ENCODE data around the gene TERT. TPM values are rescaled to one million over a fixed set of nuclear protein-coding genes. Genes with fewer than 3 reads are reported as not detected.

The TERT gene
- total and polyA plus RNA-seq, 4 donors, result 0.02 TPM; not detected in 3

DNA sequence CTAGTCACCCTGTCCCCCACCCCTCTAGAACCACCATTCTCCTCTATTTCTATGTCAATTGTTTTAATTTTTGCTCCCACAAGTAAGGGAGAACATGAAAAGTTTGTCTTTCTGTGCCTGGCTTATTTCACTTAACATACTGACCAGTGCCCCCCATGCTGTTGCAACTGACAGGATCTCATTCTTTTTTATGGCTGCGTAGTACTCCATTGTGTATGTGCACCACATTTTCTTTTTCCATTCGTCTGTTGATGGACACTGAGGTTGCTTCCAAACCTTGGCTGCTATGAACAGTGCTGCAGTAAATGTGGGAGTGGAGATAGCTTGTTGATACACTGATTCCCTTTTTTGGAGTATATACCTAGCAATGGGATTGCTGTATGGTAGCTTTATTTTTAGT, 7.4 kb upstream of the TERT start:
- no peak overlapping the region for H3K9ac ChIP-seq (ENCODE audit: insufficient read depth in 1 of 2, low read length in 2 of 2)
- no peaks in the 10 kb centered on the region for H3K36me3 ChIP-seq (ENCODE audit: control insufficient read depth in 4 of 4, insufficient read depth in 4 of 4, low read length in 4 of 4)
- peaks cover 0 to 3% (median 0%) of the 10 kb centered on the region in 4 donors for H3K9me3 ChIP-seq (ENCODE audit: control insufficient read depth in 4 of 4, insufficient read depth in 3 of 4, low read length in 3 of 4)
- peaks cover 0 to 1% (median 0%) of the 10 kb centered on the region in 3 donors for H3K27me3 ChIP-seq (ENCODE audit: control insufficient read depth in 3 of 3, insufficient read depth in 3 of 3, low read length in 2 of 3)
- ATAC-seq (ENCODE audit: insufficient read depth, low FRiP score) (no peak), DNase-seq (peak in 1 of 3 donors; percentile 5)
- no peak overlapping the region for H3K27ac ChIP-seq (ENCODE audit: low read depth in 1 of 2, low read length in 1 of 2)
- no peak overlapping the region for H3K4me3 ChIP-seq
- 90 to 95% methylated on average over 2 of the region's 2 CpGs for WGBS, 2 donors
- TF ChIP-seq, protein P1, sequence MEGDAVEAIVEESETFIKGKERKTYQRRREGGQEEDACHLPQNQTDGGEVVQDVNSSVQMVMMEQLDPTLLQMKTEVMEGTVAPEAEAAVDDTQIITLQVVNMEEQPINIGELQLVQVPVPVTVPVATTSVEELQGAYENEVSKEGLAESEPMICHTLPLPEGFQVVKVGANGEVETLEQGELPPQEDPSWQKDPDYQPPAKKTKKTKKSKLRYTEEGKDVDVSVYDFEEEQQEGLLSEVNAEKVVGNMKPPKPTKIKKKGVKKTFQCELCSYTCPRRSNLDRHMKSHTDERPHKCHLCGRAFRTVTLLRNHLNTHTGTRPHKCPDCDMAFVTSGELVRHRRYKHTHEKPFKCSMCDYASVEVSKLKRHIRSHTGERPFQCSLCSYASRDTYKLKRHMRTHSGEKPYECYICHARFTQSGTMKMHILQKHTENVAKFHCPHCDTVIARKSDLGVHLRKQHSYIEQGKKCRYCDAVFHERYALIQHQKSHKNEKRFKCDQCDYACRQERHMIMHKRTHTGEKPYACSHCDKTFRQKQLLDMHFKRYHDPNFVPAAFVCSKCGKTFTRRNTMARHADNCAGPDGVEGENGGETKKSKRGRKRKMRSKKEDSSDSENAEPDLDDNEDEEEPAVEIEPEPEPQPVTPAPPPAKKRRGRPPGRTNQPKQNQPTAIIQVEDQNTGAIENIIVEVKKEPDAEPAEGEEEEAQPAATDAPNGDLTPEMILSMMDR (IDR thresholded peaks at IDR 0.05; ENCODE audit: control extremely low read depth, extremely low read depth), result no peak
- H3K4me1 ChIP-seq (ENCODE audit: control insufficient read depth in 5 of 5, insufficient read depth in 5 of 5, low read length in 5 of 5), result no peaks in the 10 kb centered on the region

DNA sequence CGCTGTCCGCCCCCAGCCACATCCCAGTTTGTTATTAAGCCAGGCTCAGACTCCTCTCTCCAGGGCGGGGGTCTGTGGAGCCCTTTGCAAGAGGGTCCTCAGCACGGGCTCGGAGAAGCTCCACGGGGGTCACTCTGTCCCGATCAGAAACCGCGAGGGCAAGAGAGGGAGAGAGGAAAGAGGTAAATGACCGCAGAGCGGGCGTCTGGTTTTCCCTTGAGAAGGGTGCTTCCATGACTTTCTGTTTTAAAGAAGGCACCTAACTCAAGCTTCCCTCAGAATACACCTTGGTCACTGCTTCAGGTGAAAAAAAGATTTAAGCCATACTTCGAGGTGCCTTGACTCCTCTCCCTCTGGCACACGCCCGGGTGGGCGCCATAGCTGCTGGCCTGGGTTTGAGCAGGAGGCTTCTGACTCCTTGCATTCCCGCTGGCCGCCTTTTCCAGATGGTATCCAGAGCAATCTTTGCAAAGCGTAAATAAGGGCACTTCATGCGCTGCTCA, 5.8 kb upstream of the TERT start:
- Histone ChIP-seq H3K4me1 (ENCODE audit: control insufficient read depth in 5 of 5, insufficient read depth in 5 of 5, low read length in 5 of 5) (no peaks in the 10 kb centered on the region), H3K27ac (ENCODE audit: low read depth in 1 of 2, low read length in 1 of 2) (no peak overlapping the region), H3K9ac (ENCODE audit: insufficient read depth in 1 of 2, low read length in 2 of 2) (no peak overlapping the region), H3K27me3 (ENCODE audit: control insufficient read depth in 3 of 3, insufficient read depth in 3 of 3, low read length in 2 of 3) (peaks cover 0 to 14% (median 8%) of the 10 kb centered on the region in 3 donors), H3K36me3 (ENCODE audit: control insufficient read depth in 4 of 4, insufficient read depth in 4 of 4, low read length in 4 of 4) (no peaks in the 10 kb centered on the region), H3K9me3 (ENCODE audit: control insufficient read depth in 4 of 4, insufficient read depth in 3 of 4, low read length in 3 of 4) (peaks cover 0 to 3% (median 0%) of the 10 kb centered on the region in 4 donors), H3K4me3 (no peak overlapping the region)
- TF ChIP-seq, protein P1 (IDR thresholded peaks at IDR 0.05; ENCODE audit: control extremely low read depth, extremely low read depth), result no peak
- DNase-seq (peak in 1 of 3 donors; percentile 3), ATAC-seq (ENCODE audit: insufficient read depth, low FRiP score) (no peak)
- 87 to 91% methylated on average over 19 to 20 of the region's 20 CpGs for WGBS, 2 donors

DNA sequence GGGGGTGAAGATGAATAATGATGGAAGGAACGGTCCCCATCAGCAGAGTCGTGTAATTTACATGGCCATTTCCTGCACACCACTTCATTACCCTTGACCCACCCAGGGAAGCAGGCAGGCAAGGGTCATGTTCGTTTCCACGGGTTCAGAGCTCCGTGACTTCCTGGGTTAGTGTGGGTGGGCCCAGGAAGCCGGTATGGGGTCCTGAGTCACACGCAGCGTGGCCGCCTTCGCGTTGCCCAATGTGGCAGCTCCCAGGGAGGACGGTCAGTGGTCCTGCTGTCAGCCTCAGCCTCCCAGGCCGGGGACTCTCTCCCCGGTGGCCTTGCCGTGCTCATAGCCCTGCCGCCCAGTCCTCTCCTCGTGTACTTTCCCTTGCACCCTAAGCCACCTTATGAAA, 5.1 kb upstream of the TERT start:
- no peak overlapping the region for H3K9ac ChIP-seq (ENCODE audit: insufficient read depth in 1 of 2, low read length in 2 of 2)
- no peak for ATAC-seq (ENCODE audit: insufficient read depth, low FRiP score)
- H3K4me3 ChIP-seq, result no peak overlapping the region
- H3K9me3 ChIP-seq (ENCODE audit: control insufficient read depth in 4 of 4, insufficient read depth in 3 of 4, low read length in 3 of 4), result peaks cover 0 to 7% (median 0%) of the 10 kb centered on the region in 4 donors
- no peaks in the 10 kb centered on the region for H3K36me3 ChIP-seq (ENCODE audit: control insufficient read depth in 4 of 4, insufficient read depth in 4 of 4, low read length in 4 of 4)
- TF ChIP-seq, protein P1 (IDR thresholded peaks at IDR 0.05; ENCODE audit: control extremely low read depth, extremely low read depth), result no peak
- peaks cover under 1 to 19% (median 8%) of the 10 kb centered on the region in 3 donors for H3K27me3 ChIP-seq (ENCODE audit: control insufficient read depth in 3 of 3, insufficient read depth in 3 of 3, low read length in 2 of 3)
- peak in 1 of 3 donors; percentile 3 for DNase-seq
- H3K4me1 ChIP-seq (ENCODE audit: control insufficient read depth in 5 of 5, insufficient read depth in 5 of 5, low read length in 5 of 5), result peaks cover 0 to 1% (median 0%) of the 10 kb centered on the region in 5 donors
- 70 to 85% methylated on average over 17 of the region's 17 CpGs for WGBS, 2 donors
- no peak overlapping the region for H3K27ac ChIP-seq (ENCODE audit: low read depth in 1 of 2, low read length in 1 of 2)

DNA sequence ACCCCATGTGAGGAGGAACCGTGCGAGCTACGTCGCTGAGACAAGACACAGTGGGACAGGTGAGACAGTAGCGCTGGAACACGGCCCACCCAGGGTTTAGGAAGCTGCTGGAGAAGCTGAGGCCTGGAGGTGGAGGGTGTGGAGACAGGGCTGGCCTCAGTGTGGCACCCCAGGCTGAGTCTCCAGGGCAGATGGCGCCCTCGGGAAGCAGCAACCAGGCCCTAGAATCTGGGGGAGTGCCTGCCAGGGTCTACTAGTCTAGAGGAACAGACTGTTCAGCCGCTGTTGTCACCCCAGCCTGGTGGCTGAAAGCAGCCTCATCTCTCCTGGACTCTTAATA, 4.6 kb upstream of the TERT start:
- WGBS, 2 donors, result 85 to 92% methylated on average over 9 of the region's 9 CpGs
- ATAC-seq (ENCODE audit: insufficient read depth, low FRiP score) (no peak), DNase-seq (peak in 1 of 3 donors; percentile 7)
- no peak overlapping the region for H3K4me3 ChIP-seq
- peaks cover 0 to 5% (median 0%) of the 10 kb centered on the region in 5 donors for H3K4me1 ChIP-seq (ENCODE audit: control insufficient read depth in 5 of 5, insufficient read depth in 5 of 5, low read length in 5 of 5)
- no peak overlapping the region for H3K27ac ChIP-seq (ENCODE audit: low read depth in 1 of 2, low read length in 1 of 2)
- peaks cover 0 to 7% (median 0%) of the 10 kb centered on the region in 4 donors for H3K9me3 ChIP-seq (ENCODE audit: control insufficient read depth in 4 of 4, insufficient read depth in 3 of 4, low read length in 3 of 4)
- H3K9ac ChIP-seq (ENCODE audit: insufficient read depth in 1 of 2, low read length in 2 of 2), result no peak overlapping the region
- H3K36me3 ChIP-seq (ENCODE audit: control insufficient read depth in 4 of 4, insufficient read depth in 4 of 4, low read length in 4 of 4), result no peaks in the 10 kb centered on the region
- TF ChIP-seq, protein P1 (IDR thresholded peaks at IDR 0.05; ENCODE audit: control extremely low read depth, extremely low read depth), result no peak
- H3K27me3 ChIP-seq (ENCODE audit: control insufficient read depth in 3 of 3, insufficient read depth in 3 of 3, low read length in 2 of 3), result peaks cover 5 to 19% (median 8%) of the 10 kb centered on the region in 3 donors
